Right kidney (tissue), 1 donor: ENCODE results near the gene HMCN2.
A peak's percentile ranks its signal among the peaks of the same experiment; 100 is the strongest.
"Not testable (repeated sequence)": the region's sequence is repeated elsewhere in the genome, so short reads cannot be mapped to it uniquely, and the experiment has no call there.

Source experiments
- DNase-seq: peaks from one replicate; pipeline ENCODE4 v3.0.0-alpha.2; 2016

HMCN2 gene

DNA sequence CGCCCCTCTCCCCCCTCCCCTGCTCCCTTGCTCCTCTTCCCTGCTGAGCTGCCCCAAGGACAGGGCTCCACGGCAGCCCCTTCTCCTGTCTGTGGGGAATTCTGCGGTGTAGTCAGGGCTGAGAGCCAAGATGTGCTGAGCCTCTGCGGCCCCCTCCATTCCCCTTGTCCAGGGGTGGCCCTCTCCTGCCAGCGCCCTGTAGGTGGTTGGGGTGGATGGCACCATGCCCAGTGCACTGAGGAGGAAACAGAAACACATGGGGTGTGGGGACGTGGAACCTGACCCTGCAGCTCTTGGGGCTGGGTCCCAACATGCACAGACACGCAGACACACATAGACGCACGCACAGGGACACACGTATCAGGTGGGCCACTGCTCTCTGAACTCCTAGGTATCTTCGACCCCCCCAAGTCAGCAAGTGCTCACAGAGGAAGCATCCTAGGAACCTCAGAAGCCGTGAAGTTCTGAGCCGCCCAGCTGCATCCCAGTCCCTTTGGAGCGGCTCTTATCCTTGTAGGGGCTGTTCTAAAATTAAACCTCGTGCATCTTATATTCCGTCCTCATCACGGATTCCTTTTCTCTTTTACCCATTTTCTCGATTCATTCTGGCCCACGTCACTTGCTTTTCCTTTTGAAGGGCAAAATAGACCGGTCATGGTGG is 64.8 kb downstream of the HMCN2 start:
- DNase-seq = no peak

DNA sequence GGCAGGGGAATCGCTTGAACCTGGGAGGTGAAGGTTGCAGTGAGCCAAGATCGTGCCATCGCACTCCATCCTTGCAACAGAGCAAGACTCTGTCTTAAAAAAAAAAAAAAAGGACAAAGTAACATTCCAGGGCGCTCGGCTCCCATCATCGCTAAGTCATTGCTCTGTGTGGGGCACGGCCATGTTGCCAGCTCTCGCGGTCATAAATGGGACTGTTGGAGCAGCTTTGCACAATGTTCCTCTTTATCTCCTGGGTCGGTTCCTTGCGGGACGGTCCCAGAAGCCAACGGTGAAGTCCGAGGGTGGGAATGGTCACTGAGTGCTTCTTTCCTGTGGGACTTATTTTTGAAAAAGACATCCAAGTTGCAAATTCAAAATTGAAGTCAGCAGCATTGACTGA is 65.5 kb downstream of the HMCN2 start:
- no peak for DNase-seq

DNA sequence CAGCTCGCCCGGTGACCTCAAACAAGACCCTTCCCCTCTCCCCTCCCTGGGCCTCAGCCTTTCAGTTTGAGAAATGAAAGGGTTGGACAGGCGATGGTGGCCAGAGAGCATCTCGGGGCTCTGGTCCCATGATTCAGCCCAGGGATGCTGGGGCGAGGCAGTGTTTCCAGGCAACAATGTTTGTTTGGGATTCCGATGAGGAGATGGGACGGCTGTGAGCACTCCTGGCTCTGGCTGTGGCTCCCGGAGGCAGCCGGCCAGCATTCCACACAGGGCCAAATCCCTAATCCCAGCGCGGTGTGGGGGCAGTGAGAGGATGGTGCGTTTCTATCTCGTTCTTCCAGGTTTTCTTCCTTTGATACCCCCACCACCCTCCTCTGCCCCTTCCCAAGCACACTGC is 66.0 kb downstream of the HMCN2 start:
- no peak for DNase-seq

DNA sequence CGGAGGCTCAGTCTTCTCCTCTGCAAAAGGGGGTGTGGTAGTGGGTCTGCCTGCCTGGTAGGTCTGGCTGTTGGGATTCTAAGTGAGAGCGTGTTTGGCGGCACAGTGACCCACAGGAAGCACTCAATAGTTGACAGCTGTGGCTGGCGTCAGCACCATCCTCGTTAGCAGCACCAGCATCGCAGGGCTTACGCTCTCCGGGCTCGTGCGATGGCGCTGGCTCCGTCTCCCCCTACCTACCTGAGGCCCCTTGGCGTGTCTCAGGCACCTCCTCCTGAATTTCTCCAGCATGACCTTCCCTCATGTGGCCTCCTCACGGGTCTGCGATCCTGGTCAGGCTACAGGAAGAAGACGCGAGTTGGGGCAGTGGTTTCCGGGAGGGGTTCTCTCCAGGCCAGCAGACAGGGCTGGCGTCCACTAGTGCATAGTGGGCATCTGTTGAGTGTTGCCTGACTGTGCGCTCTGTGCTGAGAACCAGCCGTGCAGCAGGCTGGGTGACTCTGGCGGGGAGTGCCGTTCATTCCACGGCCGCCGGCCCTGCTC is 66.9 kb downstream of the HMCN2 start:
- DNase-seq = no peak

DNA sequence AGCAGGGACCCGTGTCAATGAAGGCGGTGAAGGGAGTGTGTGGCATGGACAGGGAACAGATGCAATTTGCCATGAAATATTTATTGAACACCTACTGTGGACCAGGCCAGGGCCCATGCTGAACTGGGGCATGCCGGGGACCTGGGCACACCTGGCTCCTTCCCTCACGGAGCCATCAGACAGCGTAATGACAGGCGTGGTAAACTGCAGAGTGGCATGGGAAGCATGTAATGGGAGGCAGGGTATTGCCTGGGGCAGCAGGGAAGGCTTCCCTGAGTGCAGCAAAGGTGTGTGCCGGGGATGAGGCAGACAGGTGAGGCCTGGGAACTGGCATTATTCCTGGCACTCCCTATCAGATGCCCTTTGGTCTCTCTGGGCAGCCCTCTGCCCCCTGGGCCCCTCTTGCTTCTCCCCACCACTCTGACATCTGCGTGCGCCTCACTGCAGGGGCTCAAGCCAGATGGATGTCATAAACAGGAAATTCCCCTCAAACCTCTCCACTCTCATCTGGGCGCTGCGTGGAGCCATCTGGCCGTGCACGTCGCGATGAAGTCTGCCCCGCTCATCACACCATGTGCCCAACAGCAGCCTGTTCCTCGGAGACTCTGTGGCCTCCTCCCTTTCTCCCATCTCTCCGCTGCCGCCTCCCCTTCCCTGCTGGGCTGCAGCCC is 67.6 kb downstream of the HMCN2 start:
- no peak for DNase-seq

DNA sequence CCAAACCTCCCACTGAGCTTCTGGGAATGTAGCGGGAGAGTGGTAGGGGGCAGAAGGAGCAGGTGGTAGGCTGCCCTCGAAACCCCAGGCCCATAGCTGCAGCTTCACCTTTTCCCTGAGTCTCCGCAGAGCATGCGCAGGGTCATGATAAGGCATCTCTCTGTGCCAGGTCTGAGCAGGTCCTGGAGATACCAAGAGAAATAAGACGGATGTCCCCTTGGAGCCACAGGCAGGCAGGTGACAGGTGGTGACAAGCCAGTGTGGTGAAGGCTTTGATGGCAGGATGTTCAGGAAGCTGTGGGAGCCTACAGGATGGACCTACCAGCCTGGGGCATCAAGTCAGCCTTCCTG is 68.1 kb downstream of the HMCN2 start:
- DNase-seq = no peak

DNA sequence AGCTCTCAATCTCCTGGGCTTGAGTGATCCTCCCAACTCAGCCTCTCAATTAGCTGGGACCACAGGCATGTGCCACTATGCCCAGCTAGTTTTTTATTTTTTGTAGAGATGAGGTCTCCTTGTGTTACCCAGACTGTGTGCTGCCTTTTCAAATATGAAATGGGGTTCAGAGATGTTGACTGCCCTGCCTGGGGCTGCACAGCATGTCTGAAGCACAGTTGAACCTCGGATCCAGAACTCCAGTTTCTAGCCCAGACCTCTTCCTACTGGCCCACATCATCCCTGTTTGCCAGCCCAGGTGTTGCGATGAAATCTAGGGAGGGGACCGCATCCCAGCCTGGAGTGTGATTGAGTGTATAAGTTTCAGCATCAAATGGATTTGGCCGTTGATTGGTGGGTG is 69.4 kb downstream of the HMCN2 start:
- no peak for DNase-seq

DNA sequence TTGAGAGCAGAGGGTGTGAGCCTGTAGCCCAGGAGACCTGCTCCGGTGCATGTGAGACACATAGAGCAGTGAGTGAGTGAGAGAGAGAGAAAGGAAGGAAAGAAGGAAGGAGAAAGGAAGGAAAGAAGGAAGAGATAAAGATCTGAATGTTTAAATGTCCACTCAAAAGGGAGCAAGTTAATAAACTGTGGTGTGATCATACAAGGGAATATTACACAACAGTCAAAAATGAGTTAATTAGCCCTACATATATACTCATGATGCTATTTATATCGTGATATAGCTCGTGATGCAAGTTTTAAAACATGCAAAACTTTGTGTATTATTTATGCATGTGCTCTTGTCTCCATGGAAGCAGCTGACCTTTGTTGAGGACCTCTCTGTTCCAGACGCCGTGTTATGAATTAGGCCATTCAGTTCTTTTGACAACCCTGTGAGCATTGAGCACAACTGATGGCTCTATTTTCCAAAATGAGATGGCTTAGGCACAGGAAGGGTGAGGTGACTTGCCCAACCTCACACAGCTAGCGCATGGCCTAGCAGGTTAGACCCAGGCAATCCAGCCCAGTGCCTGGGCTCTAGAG is 70.6 kb downstream of the HMCN2 start:
- no peak for DNase-seq

DNA sequence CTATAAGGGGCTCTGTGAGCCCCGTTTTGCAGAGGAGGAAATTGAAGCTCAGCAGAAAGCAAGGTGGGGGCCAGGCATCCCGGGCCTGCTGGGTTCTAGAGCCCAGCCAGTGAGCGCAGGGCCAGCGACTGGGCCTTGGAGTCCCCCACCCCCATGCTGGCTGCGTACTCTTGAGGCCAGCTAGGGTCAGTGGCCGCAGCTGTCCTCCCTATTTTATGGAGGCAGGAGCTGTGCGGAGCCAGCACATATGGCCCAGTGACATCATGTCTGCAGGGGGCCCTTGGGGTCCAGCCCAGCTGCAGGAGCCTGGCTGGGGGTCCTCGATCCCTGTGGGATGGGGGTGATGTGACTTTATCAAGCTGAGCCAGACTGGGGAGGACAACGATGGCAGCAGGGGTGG is 71.3 kb downstream of the HMCN2 start:
- peak; percentile 35 for DNase-seq

DNA sequence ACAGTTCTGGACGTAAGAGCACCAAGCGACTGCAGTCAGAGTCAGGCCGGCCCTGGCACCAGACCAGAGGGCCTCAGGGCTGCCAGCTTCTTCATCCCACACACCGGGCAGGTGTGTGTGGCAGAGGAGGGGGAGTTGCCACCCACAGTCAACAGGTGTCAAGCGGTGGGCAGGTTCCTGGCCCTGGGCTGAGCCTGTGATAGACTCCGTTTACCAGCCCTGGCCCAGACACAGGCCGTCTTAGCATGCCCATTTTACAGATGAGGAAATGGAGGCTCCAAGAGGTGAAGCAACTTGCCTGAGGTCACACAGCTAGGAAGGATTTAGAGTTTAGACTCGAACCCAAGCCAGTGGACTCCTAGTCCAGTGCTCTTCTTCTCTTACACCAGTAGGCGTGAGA is 71.8 kb downstream of the HMCN2 start:
- no peak for DNase-seq

DNA sequence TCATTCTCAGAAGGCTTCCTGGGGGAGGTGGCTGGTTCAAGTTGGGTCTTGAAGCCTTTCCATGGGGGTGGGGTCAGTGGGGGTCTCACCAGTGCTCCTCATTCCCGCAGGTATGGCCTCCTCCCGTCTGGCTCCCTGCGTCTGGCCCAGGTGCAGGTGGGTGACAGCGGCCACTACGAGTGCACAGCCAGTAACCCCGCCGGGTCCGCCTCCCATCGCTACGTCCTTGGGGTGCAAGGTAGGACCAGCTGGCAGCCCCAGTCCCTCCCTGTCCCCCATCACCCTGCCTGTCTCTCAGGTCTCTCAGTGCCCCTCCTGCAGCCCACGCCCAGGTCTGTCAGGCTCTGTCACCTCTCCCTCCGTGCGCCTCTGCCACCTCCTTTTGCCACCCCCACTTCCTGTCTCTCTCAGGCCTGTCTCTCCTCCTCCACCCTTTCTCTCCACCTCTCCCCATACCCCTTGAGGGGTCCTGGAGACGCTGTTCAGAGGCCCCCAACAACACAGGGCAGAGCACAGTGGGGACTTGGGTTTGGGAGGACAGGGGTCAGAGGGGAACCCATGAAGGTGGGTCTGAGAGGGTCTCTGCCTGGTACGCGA is 72.3 kb downstream of the HMCN2 start:
- DNase-seq = no peak

DNA sequence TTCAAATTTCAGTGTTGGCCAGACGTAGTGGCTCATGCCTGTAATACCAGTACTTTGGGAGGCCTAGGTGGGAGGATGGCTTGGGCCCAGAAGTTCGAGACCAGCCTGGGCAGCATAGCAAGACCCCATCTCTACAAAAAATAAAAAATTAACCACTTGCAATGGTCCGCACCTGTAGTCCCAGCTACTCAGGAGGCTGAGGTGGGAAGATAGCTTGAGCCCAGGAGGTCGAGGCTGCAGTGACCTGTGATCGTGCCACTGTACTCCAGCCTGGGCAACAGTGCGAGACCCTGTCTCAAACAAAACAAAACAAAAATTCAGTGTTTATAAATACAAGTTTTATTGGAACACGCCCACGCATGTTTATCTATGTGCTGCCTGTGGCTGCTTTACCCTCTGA is 73.3 kb downstream of the HMCN2 start:
- not testable (repeated sequence) for DNase-seq

DNA sequence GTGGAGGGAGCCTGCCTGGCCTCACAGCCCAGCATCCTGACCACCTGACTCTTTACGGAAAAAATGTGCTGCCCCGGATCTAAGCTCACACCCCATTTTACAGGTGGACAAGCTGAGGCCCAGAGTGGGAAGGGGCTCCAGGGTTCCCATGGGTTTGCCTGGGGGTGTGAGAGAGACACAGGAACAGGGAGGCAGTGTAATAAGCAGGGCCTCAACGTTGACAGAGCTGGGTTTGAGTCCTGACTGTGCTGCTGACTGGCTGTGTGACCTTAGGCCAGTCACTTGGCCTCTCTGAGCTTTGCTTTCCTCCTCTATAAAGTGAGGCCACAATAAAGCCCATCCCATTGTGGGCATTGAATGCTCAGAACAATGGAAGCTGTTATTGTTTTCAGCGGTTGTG is 73.7 kb downstream of the HMCN2 start:
- DNase-seq = no peak

DNA sequence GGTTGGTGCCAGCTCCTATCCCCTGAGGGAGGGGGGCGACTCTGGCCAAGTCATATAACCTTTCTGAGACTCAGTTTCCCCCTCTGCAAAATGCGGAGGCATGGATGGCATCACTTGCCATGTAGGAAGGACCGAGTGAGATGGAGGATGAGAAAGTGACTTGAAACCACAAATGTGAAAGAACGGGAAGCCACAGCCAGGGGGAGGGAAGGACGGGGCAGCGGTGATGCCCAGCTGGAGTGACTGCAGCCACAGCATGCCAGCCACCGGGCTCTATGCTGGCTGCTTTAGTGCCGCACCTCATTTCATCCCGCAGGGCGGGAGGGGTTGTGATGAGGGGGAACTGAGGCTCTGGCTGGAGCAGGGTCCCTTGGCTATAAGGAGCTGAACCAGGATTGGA is 74.5 kb downstream of the HMCN2 start:
- no peak for DNase-seq

DNA sequence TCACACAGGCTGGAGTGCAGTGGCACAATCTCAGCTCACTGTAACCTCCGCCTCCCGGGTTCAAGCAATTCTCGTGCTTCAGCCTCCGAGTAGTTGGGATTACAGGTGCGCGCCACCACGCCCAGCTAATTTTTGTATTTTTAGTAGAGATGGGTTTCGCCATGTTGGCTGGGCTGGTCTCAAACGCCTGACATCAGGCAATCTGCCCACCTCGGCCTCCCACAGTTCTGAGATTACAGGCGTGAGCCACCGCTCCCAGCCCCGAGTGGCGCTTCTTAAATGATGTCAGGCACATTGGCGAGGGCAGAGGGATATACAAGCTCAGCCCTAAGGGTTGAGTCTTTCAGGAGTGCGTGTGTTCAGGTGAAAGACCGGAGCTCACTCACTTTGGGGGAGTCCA is 75.0 kb downstream of the HMCN2 start:
- not testable (repeated sequence) for DNase-seq

DNA sequence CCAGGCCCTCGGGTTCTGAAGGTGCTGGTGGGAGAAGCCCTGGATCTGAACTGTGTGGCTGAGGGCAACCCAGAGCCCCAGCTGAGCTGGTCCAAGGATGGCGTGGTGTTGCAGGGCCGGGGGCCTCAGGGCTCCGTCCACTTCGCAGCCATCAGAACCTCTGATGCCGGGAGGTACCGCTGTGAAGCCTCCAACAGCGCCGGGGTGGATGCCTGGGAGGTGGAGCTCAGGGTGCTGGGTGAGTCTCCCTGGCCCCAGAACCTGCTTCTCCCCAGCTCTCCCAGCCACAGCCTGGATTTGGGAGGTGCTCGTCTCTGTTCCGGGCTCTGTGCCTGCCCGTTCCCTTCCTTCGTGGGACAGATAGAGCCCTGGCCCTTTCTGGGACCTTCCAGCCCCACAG is 75.6 kb downstream of the HMCN2 start:
- no peak for DNase-seq

DNA sequence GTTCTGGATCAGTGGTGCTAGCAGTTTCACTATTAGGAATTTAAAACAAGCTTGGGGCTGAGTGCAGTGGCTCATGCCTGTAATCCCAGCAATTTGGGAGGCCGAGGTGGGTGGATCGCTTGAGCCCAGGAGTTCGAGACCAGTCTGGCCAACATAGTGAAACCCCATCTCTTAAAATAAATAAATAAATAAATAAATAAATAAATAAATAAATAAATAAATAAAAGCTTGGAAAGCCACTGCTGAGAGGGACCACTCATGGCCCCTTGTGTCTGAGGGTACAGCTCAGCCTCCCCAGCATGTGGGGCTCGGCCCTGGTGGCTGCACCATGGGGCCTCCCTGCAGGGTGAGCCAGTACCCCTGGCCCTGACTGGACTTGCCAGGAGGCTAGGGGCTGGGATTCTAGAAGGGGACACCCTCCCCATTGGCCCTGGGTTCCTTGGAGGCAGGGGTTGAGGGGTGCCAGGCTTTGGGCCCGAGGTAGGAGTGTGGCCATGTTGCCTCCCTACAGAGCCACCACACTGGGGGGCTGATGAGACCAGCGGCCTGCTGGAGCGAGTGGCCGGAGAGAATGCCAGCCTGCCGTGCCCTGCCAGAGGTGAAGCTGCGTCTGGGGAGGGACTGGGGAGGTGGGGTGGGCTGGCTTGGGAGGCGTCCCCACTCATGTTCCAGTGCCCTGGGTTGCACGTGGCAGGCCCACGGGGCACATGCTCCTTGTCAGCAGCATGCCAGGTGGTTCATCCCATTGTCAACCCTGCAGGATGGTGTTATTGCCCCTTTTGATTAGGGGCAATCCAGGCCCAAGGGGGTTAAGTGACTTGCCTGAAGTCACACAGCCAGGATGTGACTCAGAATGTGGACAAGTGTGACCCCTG is 76.5 kb downstream of the HMCN2 start:
- DNase-seq = no peak

DNA sequence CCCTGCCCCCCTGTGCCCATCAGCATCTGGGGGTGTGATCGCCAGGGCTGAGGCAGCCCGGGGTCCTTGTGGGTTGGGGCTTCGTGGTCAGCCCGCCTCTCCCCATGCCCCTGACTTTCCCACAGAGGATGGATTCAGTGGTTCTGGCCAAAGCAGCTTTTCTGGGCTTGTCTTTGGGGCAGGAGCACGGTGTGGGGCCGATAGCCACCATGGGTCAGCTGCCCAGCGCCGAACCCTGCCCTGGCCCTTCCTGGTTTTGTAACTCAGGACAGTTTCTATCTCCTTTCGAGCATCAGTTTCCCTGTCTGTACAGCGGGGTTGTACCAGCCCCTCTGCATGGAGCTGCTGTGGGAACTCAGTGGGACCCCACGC is 77.1 kb downstream of the HMCN2 start:
- no peak for DNase-seq

DNA sequence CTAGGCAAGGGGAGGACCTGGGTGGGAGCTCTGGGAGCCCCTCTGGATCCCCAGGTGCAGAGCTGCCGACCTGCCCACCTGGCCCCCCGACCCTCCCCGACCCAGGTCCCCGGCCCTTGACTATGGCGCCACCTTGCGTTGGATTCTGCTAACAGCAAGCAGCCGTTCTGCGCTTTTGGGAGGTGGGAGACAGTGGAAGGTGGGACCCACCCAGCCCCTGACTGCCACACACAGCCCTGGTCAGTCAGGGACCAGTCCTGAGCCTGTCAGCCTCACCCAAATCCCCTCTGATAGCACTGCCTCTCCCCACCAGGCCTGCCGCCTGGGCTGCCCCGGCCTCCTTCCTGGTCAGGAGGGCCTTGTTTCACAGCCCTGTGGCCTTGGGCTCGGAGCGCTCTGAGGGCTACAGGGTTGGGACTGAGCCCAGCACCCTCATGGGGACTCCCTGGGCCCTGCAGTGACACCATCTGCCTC is 77.9 kb downstream of the HMCN2 start:
- DNase-seq = peak; percentile 52

DNA sequence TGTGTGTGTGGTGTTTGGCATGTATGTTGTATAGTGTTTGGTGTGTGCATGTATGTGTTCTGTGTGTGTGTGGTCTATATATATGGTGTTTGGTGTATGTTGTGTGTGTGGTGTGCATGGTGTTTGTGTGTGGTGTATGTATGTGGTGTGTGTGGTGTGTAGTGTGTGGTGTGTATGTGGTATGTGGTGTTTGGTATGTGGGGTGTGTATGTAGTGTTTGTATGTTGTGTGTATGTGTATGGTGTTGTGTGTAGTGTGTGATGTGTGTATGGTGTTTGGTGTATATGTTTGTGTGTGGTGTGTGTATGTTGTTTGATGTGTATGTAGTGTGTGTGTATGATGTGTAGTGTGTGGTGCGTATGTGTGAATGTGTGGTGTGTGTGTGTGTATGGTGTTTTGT is 78.8 kb downstream of the HMCN2 start:
- DNase-seq = no peak

DNA sequence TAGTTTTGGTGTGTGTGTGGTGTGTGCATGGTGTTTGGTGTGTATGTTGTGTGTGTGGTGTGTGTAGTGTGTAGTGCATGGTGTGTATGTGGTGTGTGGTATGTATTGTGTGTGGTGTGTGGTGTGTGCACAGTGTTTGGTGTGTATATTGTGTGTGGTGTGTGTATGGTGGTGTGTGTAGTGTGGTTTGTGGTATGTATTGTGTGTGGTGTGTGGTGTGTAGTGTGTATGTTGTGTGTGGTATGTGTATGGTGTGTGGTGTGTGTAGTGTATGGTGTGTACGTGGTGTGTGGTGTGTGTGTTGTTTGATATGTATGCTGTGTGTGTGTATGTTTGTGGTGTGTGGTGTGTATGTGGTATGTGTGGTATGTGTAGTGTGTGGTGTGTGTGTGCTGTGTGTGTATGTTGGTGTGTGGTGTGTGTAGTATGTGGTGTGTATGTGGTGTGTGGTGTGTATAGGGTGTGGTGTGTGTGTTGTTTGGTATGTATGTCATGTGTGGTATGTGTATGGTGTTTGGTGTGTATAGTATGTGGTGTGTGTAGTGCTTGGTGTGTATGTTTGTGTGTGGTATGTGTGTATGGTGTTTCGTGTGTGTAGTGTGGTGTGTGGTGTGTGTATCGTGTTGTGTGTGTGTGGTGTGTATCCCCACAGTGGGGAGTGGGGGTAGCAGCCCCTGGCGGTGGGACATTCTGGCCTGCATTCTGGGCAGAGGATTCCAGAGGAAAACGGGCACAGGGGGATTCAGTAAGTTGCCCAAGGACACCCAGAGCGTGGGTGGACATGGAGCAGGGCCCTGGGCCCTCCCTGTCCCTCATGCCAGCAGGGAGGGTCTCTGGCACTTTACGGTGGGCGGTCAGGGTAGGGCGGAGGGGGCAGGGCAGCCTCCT is 79.7 kb downstream of the HMCN2 start:
- DNase-seq = no peak
